Pancreas (tissue), 10 donors: Measurements from ENCODE around the gene ACER2. TPM values are rescaled to one million over a fixed set of nuclear protein-coding genes. Genes with fewer than 3 reads are reported as not detected.

Source experiments
- ATAC-seq, 4 donors: fragments of 200-7000 bp; cut with Tn5 transposase; one replicate each; pipeline versions ENCODE4 v1.8.0 to v1.9.1; 2020; ENCODE audit warnings: mild to moderate bottlenecking in 4 of 4, moderate library complexity in 4 of 4
- DNase-seq, 6 donors: peaks; one replicate each; pipeline ENCODE4 v3.0.0-alpha.2; 2020
- FAIRE-seq: peaks from 2 replicates; lab custom pipeline; 2012; peaks lifted over from hg19 to GRCh38; lab: Jason Lieb, UNC
- H3K27ac ChIP-seq, 4 donors: fragments of 200-600 bp; sonication (generic); 1 replicate in 3 of 4; 2 replicates in 1 of 4; pipeline versions ENCODE4 v1.5.0 to v1.8.0; 2020
- H3K27me3 ChIP-seq, 4 donors: fragments of 200-600 bp; one replicate each; pipeline ENCODE4 v1.8.0; 2021
- H3K36me3 ChIP-seq, 3 donors: fragments of 200-600 bp; sonication (generic) in 1 of 3; one replicate each; pipeline versions ENCODE4 v1.5.0 to v1.8.0; 2020 to 2021
- H3K4me1 ChIP-seq, 3 donors: fragments of 200-600 bp; one replicate each; pipeline ENCODE4 v1.8.0; 2021
- H3K4me3 ChIP-seq, 4 donors: fragments of 200-600 bp; sonication (generic) in 2 of 4; one replicate each; pipeline versions ENCODE4 v1.5.0 to v1.8.0; 2020 to 2021
- H3K9me3 ChIP-seq, 4 donors: fragments of 200-600 bp; one replicate each; pipeline ENCODE4 v1.8.0; 2021
- WGBS, 2 donors: extraction: QIAGEN DNeasy Blood & Tissue Kit; methylation state at CpG; one replicate each; pipeline ENCODE4 v1.1.7; 2013; 5-methylcytosine and 5-hydroxymethylcytosine counted together
- intact Hi-C, 3 donors: fragments of 100-400 bp; cut with DNase I; formaldehyde crosslinking; loops; one replicate each; pipeline versions ENCODE4 v1.11.1 to v1.14.2; 2022
- polyA plus RNA-seq, 2 donors: library from polyadenylated mRNA; stranded (reverse); fragments of 200-250 nt; gene quantifications; one replicate each; pipeline ENCODE4 v1.2.3, GENCODE V29; 2013
- total RNA-seq, 6 donors: library from RNA; stranded (reverse); fragmentation: NEBNext Ultra II Directional in 4 of 6; extraction: Animal tissue kit (Norgen Biotek cat#: 25700) in 4 of 6; gene quantifications; one replicate each; pipeline versions ENCODE4 v1.2.1 to v1.2.4, GENCODE V29; 2021 to 2023
- TF ChIP-seq, protein P1 (sequence below), 4 donors: fragments of 200-600 bp; sonication (generic) in 3 of 4; IDR thresholded peaks; one replicate each; pipeline versions ENCODE4 v1.5.0 to v1.8.0; 2021; ENCODE audit warnings: antibody characterized with exemption in 4 of 4
- donor health status: healthy with polysubstance abuse.
- donor health status: DM: no; HTN: no; CAD: no; lungs with moderate emphysema.
- donor health status: DM: no; HTN: no; CAD: no.
- donor health status: control.
- donor health status: control.
- donor health status: Bipolar disorder and iron deficiency.
- donor health status: DM: yes; HTN: yes; CAD: no.
- donor health status: DM: no; HTN: no; CAD: no.
- donor health status: DM: no; HTN: no; CAD: no.
- donor health status: DM: yes; HTN: yes; CAD: no.

Gene ACER2
- total and polyA plus RNA-seq, 8 donors, result 0.84 to 8.8 (median 4.9) TPM

- peak overlapping the region in 2 of 4 donors; percentile 16 to 69 for H3K27ac ChIP-seq
Observed at GRCh38 chr9:19405771-19406170, 3.0 kb upstream of the ACER2 start.

GRCh38 chr9:19408316-19408692, 505 bp upstream of the ACER2 start:
- intact Hi-C loops, result no loop called here
- peaks cover 0 to 15% (median 14%) of the 10 kb centered on the region in 3 donors for H3K4me1 ChIP-seq
- no peaks in the 10 kb centered on the region for H3K27me3 ChIP-seq
- no peaks in the 10 kb centered on the region for H3K36me3 ChIP-seq
- peak overlapping the region; percentile 36 to 79 (median 72) for H3K4me3 ChIP-seq
- FAIRE-seq (no peak), ATAC-seq (peak; percentile 11 to 29 (median 24)), DNase-seq (peak in 1 of 6 donors; percentile 83)
- TF ChIP-seq, protein P1, sequence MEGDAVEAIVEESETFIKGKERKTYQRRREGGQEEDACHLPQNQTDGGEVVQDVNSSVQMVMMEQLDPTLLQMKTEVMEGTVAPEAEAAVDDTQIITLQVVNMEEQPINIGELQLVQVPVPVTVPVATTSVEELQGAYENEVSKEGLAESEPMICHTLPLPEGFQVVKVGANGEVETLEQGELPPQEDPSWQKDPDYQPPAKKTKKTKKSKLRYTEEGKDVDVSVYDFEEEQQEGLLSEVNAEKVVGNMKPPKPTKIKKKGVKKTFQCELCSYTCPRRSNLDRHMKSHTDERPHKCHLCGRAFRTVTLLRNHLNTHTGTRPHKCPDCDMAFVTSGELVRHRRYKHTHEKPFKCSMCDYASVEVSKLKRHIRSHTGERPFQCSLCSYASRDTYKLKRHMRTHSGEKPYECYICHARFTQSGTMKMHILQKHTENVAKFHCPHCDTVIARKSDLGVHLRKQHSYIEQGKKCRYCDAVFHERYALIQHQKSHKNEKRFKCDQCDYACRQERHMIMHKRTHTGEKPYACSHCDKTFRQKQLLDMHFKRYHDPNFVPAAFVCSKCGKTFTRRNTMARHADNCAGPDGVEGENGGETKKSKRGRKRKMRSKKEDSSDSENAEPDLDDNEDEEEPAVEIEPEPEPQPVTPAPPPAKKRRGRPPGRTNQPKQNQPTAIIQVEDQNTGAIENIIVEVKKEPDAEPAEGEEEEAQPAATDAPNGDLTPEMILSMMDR (IDR thresholded peaks at IDR 0.05), result no peak
- no peaks in the 10 kb centered on the region for H3K9me3 ChIP-seq
- WGBS, 2 donors, result 1 to 2% methylated on average over 20 of the region's 20 CpGs
- H3K27ac ChIP-seq, result peak overlapping the region in 3 of 4 donors; percentile 68 to 87 (median 84)

More at GRCh38 chr9:19405771-19406170, 3.0 kb upstream of the ACER2 start:
- ATAC-seq (no peak), FAIRE-seq (no peak), DNase-seq (no peak)
- no peaks in the 10 kb centered on the region for H3K9me3 ChIP-seq
- TF ChIP-seq, protein P1 (IDR thresholded peaks at IDR 0.05), result no peak
- H3K4me3 ChIP-seq, result no peak overlapping the region
- peaks cover 0 to 15% (median 15%) of the 10 kb centered on the region in 3 donors for H3K4me1 ChIP-seq
- no peaks in the 10 kb centered on the region for H3K27me3 ChIP-seq
- intact Hi-C loops, result no loop called here
- 83 to 90% methylated on average over 1 of the region's 1 CpG for WGBS, 2 donors
- no peaks in the 10 kb centered on the region for H3K36me3 ChIP-seq

- DNase-seq, result peak; percentile 47 to 75 (median 55)
- intact Hi-C loops, result no loop called here
Observed at GRCh38 chr9:19409401-19410194, 789 bp downstream of the ACER2 start.

GRCh38 chr9:19410195-19410503, 1.3 kb downstream of the ACER2 start:
- H3K27ac ChIP-seq, result no peak overlapping the region
- WGBS, 2 donors, result 99 to 100% methylated on average over 2 of the region's 2 CpGs
- TF ChIP-seq, protein P1 (IDR thresholded peaks at IDR 0.05), result no peak
- ATAC-seq, result no peak
- peaks cover 0 to 10% (median 4%) of the 10 kb centered on the region in 3 donors for H3K4me1 ChIP-seq
- no peaks in the 10 kb centered on the region for H3K9me3 ChIP-seq
- intact Hi-C loops, result no loop called here
- H3K27me3 ChIP-seq, result no peaks in the 10 kb centered on the region
- FAIRE-seq, result no peak
- DNase-seq, result no peak
- peak overlapping the region in 2 of 4 donors; percentile 78 to 79 for H3K4me3 ChIP-seq
- no peaks in the 10 kb centered on the region for H3K36me3 ChIP-seq

More at GRCh38 chr9:19409401-19410194, 789 bp downstream of the ACER2 start:
- no peaks in the 10 kb centered on the region for H3K9me3 ChIP-seq
- H3K36me3 ChIP-seq, result no peaks in the 10 kb centered on the region
- WGBS, 2 donors, result 1 to 2% methylated on average over 17 of the region's 17 CpGs
- H3K27ac ChIP-seq, result peak overlapping the region; percentile 43 to 87 (median 76)
- ATAC-seq, result peak; percentile 41 to 56 (median 56)
- no peaks in the 10 kb centered on the region for H3K27me3 ChIP-seq
- FAIRE-seq, result no peak
- TF ChIP-seq, protein P1 (IDR thresholded peaks at IDR 0.05), result no peak
- H3K4me1 ChIP-seq, result peaks cover 0 to 15% (median 5%) of the 10 kb centered on the region in 3 donors
- peak overlapping the region; percentile 36 to 79 (median 72) for H3K4me3 ChIP-seq

- FAIRE-seq, result no peak
- 99 to 100% methylated on average over 2 of the region's 2 CpGs for WGBS, 2 donors
- TF ChIP-seq, protein P1 (IDR thresholded peaks at IDR 0.05), result no peak
Observed at GRCh38 chr9:19410594-19410993, 1.8 kb downstream of the ACER2 start.

More at GRCh38 chr9:19410594-19410993, 1.8 kb downstream of the ACER2 start:
- Histone ChIP-seq H3K4me3 (no peak overlapping the region), H3K36me3 (no peaks in the 10 kb centered on the region), H3K9me3 (no peaks in the 10 kb centered on the region), H3K27ac (no peak overlapping the region), H3K4me1 (peaks cover 0 to 6% (median 0%) of the 10 kb centered on the region in 3 donors), H3K27me3 (no peaks in the 10 kb centered on the region)
- DNase-seq (no peak), ATAC-seq (no peak)
- intact Hi-C loops, result no loop called here
